ENCODE results near the gene MYCL. TPM values are rescaled to one million over a fixed set of nuclear protein-coding genes. Genes with fewer than 3 reads are reported as not detected.

Gene MYCL
- total RNA-seq, 4 donors from 2014 or later, result 9.9 to 28.4 (median 14.0) TPM

DNA sequence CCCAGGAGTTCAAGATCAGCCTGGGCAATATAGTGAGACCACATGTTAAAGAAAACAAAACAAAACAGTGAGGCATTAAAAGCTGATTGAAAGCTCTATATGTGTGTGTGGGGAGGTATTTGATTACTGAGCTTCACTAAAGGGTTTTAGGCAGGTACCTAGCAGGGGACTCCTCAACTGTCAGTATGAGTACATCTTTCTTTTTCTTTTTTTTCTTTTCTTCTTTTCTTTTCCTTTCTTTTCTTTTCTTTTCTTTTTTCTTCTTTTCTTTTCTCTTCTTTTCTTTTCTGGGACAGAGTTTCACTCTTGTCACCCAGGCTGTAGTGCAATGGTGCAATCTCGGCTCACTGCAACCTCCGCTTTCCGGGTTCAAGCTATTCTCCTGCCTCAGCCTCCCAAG lies 8.5 kb upstream of the MYCL start:
- no peaks in the 10 kb centered on the region for H3K4me1 ChIP-seq
- peaks cover 0 to 9% (median 0%) of the 10 kb centered on the region in 4 donors for H3K9me3 ChIP-seq
- H3K27ac ChIP-seq, result no peak overlapping the region
- H3K36me3 ChIP-seq, result no peaks in the 10 kb centered on the region
- no peak overlapping the region for H3K4me3 ChIP-seq
- TF ChIP-seq POLR2A (IDR thresholded peaks at IDR 0.05) (no peak), CTCF (IDR thresholded peaks at IDR 0.05) (no peak)
- no peak for DNase-seq
- H3K27me3 ChIP-seq, result no peaks in the 10 kb centered on the region

- DNase-seq, result no peak
- Histone ChIP-seq H3K27me3 (no peaks in the 10 kb centered on the region), H3K36me3 (no peaks in the 10 kb centered on the region), H3K4me3 (no peak overlapping the region), H3K4me1 (no peaks in the 10 kb centered on the region), H3K9me3 (peaks cover 0 to 9% (median 0%) of the 10 kb centered on the region in 4 donors), H3K27ac (no peak overlapping the region)
- TF ChIP-seq CTCF (IDR thresholded peaks at IDR 0.05) (no peak), POLR2A (IDR thresholded peaks at IDR 0.05) (no peak)
Measured at GRCh38 chr1:39908534-39908933, 6.8 kb upstream of the MYCL start.

DNA sequence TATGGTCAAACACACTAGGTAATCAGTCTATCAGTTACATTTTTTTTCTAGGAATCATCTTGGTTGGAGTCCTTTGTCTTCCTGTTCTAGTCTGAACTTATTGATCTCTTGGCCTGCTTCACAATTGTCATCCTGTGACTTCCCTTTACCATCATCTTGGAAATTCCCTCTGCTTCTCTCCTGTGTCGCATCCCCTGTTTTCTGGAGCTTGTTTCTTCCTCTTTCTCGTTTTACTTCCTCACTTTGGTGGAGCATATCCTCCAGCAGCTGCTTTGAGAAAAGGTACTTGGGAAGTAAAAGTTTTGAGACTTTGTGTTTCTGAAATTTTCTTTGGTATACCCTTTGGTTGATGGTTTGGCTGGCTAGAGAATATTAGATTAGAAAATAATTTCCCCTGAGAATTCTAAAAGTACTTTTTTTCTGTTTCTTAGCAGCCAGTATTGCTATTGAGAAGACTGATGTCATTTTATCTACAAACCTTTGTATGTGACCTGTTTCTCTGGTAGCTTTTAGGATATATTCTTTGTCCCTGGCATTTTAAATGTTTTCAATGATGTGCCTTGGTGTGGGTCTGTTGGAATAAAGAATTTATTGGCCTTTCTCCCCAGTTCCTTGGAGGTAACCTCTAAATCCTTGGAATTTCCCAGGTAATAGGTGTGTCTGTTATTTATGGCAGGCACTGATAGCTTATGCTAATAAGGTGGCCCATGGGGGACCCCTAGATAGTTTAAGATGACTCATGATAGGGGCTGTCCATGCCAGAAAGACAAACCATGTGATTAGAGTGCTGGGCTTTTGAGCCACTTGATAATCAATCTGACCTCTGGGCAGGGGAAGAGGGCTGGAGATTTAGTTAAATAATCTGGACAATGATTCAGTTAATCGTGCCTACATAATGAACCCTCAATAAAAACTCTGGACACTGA lies 6.1 kb upstream of the MYCL start:
- H3K36me3 ChIP-seq, result no peaks in the 10 kb centered on the region
- peaks cover 0 to 9% (median 0%) of the 10 kb centered on the region in 4 donors for H3K9me3 ChIP-seq
- no peaks in the 10 kb centered on the region for H3K27me3 ChIP-seq
- no peak for DNase-seq
- no peak for TF ChIP-seq POLR2A (IDR thresholded peaks at IDR 0.05)
- no peak for TF ChIP-seq CTCF (IDR thresholded peaks at IDR 0.05)
- no peak overlapping the region for H3K4me3 ChIP-seq
- no peaks in the 10 kb centered on the region for H3K4me1 ChIP-seq
- no peak overlapping the region for H3K27ac ChIP-seq

DNA sequence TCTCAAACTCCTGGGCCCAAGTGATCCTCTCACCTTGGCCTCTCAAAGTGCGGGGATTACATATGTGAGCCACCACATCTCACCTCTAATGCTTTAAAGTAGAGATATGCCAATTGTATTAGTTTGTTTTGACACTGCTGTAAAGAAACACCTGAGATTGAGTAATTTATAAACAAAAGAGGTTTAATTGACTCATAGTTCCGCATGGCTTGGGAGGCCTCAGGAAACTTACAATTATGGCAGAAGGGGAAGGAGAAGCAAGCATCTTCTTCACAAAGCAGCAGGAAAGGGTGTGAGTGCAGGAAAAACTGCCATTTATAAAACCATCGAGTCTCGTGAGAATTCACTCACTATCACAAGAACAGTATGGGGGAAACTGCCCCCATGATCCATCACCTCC lies 3.5 kb upstream of the MYCL start:
- TF ChIP-seq CTCF (IDR thresholded peaks at IDR 0.05), result no peak
- TF ChIP-seq POLR2A (IDR thresholded peaks at IDR 0.05), result no peak
- DNase-seq, result no peak
- H3K36me3 ChIP-seq, result no peaks in the 10 kb centered on the region
- peaks cover 0 to 9% (median 0%) of the 10 kb centered on the region in 4 donors for H3K9me3 ChIP-seq
- peaks cover 0 to 6% of the 10 kb centered on the region in 2 donors for H3K27me3 ChIP-seq
- peaks cover 0 to 20% (median 6%) of the 10 kb centered on the region in 4 donors for H3K4me1 ChIP-seq
- H3K27ac ChIP-seq, result no peak overlapping the region
- no peak overlapping the region for H3K4me3 ChIP-seq

DNA sequence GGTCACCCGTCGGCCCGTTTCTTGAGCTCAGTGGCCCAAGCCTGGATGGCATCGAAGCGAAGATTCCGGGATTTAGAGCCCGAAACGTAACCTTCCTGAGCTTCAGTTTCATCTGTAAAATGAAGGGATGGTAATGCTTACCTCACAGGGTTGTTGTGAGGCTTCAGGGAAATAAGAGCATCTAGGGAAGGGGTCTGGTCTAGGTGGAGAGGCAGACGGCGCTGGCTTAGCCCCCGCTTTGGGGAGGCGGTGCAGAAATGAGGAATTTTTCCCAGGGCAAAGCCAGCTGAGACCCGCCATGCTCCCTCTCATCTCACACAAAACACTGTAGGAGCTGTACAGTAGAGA lies 717 bp upstream of the MYCL start:
- TF ChIP-seq CTCF (IDR thresholded peaks at IDR 0.05), result no peak
- no peak for TF ChIP-seq POLR2A (IDR thresholded peaks at IDR 0.05)
- DNase-seq, result no peak
- Histone ChIP-seq H3K36me3 (no peaks in the 10 kb centered on the region), H3K4me1 (peaks cover 0 to 26% (median 6%) of the 10 kb centered on the region in 4 donors), H3K27ac (peak overlapping the region in 3 of 4 donors; percentile 54 to 95 (median 87)), H3K9me3 (no peaks in the 10 kb centered on the region), H3K27me3 (peaks cover 0 to 6% of the 10 kb centered on the region in 2 donors), H3K4me3 (peak overlapping the region; percentile 45 to 91 (median 69))
